H1 (cell line): ENCODE measurements around the gene CTSL. TPM values are rescaled to one million over a fixed set of nuclear protein-coding genes. Genes with fewer than 3 reads are reported as not detected.

Experiments used
- CEBPB ChIP-seq: IDR thresholded peaks from 2 replicates; pipeline ENCODE4 v1.6.1; 2012; ENCODE audit warnings: low read depth, low read length
- polyA plus RNA-seq, 7 experiments: library from polyadenylated mRNA; depleted of rRNA in 3 of 7; stranded (reverse) in 5 of 7; unstranded in 2 of 7; fragments of >200 nt in 5 of 7; fragments of 200-250 nt in 2 of 7; gene quantifications; 1 replicate in 5 of 7; 2 replicates in 1 of 7; 4 replicates in 1 of 7; pipeline versions ENCODE4 v1.2.1 to v1.2.3, GENCODE V29; 2011 to 2013; ENCODE audit warnings: missing spikeins in 2 of 7, mixed read lengths in 2 of 7
- total RNA-seq: library from RNA; stranded (reverse); fragmentation: NEBNext Ultra II Directional; extraction: Animal tissue kit (Norgen Biotek cat#: 25700); gene quantifications from 2 replicates; pipeline ENCODE4 v1.2.1, GENCODE V29; 2021
- TF ChIP-seq, protein P1 (sequence below): IDR thresholded peaks from 2 replicates; pipeline ENCODE4 v1.6.1; 2011; ENCODE audit warnings: low read depth, mild to moderate bottlenecking, low read length; ENCODE audit not compliant: insufficient read depth

Gene CTSL
- total and polyA plus RNA-seq, 2 of the 8 experiments (the other 6 are each of a cell fraction or from before 2014, with no cell fraction given): 34.2 to 38.2 TPM

DNA sequence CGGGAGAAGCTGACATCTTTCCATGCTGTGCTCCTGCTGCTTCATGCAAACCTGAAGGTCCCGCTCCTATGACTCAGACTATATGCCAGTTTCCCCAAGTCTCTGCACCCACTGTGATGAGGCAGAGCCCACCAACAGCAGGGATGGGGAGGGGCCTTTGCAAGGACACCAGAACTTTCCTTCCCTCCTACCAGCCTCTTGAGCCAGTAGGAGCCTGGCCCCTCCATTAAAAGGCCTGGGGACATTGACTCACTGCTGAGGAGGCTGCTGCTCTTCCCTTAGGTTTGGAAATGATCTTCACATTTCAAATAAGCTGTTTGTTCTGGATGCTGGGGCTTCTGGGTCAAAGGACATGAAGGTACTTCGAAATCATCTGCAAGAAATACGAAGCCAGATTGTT, 26.1 kb upstream of the CTSL start (continued):
- TF ChIP-seq, protein P1, sequence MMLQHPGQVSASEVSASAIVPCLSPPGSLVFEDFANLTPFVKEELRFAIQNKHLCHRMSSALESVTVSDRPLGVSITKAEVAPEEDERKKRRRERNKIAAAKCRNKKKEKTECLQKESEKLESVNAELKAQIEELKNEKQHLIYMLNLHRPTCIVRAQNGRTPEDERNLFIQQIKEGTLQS: no peak
- TF ChIP-seq CEBPB: no peak
